Measurements from ENCODE around the gene ZNF836. TPM values are rescaled to one million over a fixed set of nuclear protein-coding genes. Genes with fewer than 3 reads are reported as not detected.

The ZNF836 gene
- total RNA-seq, 2 experiments from 2014 or later, result 17.3 to 18.0 TPM

DNA sequence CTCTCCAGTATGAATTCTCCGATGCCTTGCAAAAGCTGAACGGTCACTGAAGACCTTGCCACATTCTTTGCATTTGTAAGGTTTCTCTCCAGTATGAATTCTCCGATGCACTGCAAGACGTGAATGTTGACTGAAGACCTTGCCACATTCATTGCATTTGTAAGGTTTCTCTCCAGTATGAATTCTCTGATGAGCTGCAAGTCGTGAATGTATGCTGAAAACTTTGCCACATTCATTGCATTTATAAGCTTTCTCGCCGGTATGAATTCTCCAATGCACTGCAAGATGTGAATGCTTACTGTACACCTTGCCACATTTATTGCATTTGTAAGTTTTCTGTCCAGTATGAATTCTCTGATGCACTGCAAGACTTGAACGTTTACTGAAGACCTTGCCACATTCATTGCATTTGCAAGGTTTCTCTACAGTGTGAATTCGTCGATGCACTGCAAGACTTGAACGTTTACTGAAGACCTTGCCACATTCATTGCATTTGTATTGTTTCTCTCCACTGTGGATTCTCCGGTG lies 55.8 kb downstream of the ZNF836 start:
- no peak for DNase-seq
- H3K36me3 Mint-ChIP-seq (ENCODE audit: low read depth), result peaks cover 73% of the 10 kb centered on the region
- H3K9me3 Mint-ChIP-seq, result peaks cover 84% of the 10 kb centered on the region
- H3K4me3 Mint-ChIP-seq, result no peak overlapping the region
- H3K27ac Mint-ChIP-seq, result no peak overlapping the region
- H3K27me3 Mint-ChIP-seq, result no peaks in the 10 kb centered on the region
- CTCF ChIA-PET, result no interaction called here
- no peaks in the 10 kb centered on the region for H3K4me1 Mint-ChIP-seq
- POLR2A ChIA-PET, result no interaction called here

DNA sequence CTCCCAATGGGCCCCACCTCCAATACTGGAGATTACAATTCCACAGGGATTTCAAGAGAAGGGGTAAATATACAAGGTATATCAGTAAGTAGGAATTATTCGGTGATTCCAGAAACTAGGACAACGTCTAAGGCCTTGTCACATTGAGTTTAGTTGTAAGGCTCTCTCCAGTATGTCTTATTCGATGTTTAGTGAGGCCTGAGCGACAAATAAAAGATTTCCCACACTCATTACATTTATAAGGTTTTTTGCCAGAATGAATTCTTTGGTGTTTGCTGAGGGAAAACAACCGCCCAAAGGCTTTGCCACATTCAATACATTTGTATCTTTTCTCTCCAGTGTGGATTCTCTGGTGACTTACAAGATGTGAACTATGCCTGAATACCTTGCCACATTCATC lies 56.7 kb downstream of the ZNF836 start:
- peaks cover 81% of the 10 kb centered on the region for H3K9me3 Mint-ChIP-seq
- DNase-seq, result no peak
- ChIA-PET CTCF (no interaction called here), POLR2A (no interaction called here)
- H3K4me1 Mint-ChIP-seq, result no peaks in the 10 kb centered on the region
- peaks cover 67% of the 10 kb centered on the region for H3K36me3 Mint-ChIP-seq (ENCODE audit: low read depth)
- H3K27ac Mint-ChIP-seq, result no peak overlapping the region
- H3K27me3 Mint-ChIP-seq, result no peaks in the 10 kb centered on the region
- H3K4me3 Mint-ChIP-seq, result no peak overlapping the region

DNA sequence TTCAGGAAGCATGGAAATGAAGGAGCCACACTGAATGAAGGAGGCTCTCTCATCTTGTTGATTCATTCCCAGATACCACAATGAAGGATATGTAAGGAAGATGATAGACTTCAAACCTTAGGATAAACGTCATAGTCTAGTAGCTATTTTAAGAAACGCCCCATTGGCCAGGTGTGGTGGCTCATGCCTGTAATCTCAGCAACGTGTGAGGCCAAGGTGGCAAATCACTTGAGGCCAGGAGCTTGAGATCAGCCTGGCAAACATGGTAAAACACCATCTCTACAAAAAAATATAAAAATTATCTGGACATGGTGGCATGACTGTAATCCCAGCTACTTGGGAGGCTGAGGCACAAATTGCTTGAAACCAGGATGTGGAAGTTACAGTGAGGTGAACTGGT lies 58.8 kb downstream of the ZNF836 start:
- no peak for DNase-seq
- Mint-ChIP-seq H3K27me3 (no peaks in the 10 kb centered on the region), H3K27ac (no peak overlapping the region), H3K9me3 (peaks cover 74% of the 10 kb centered on the region), H3K36me3 (ENCODE audit: low read depth) (peaks cover 46% of the 10 kb centered on the region), H3K4me3 (no peak overlapping the region), H3K4me1 (no peaks in the 10 kb centered on the region)
- ChIA-PET POLR2A (no interaction called here), CTCF (no interaction called here)

DNA sequence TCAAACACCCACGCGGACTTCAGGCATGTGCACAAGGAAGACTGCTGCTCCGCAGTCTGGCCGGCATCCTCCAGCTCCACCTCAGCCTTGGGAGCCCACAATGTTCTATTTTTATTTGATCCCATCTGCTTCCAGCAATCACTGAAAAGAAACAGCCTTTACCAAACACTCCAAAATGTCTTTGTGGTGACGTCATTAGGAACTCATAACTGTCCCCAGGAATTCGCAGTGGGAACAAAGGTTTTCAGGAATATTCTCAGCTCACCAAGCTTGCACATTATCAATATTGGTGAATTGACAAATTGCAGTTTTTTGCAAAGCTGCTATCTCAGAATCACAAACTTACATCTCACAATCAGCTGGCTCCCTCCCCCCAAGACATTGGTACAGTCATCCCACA lies 60.6 kb downstream of the ZNF836 start:
- H3K4me1 Mint-ChIP-seq, result no peaks in the 10 kb centered on the region
- CTCF ChIA-PET, result no interaction called here
- peaks cover 74% of the 10 kb centered on the region for H3K9me3 Mint-ChIP-seq
- no peak overlapping the region for H3K4me3 Mint-ChIP-seq
- H3K27ac Mint-ChIP-seq, result no peak overlapping the region
- peaks cover 35% of the 10 kb centered on the region for H3K36me3 Mint-ChIP-seq (ENCODE audit: low read depth)
- POLR2A ChIA-PET, result no interaction called here
- no peaks in the 10 kb centered on the region for H3K27me3 Mint-ChIP-seq
- no peak for DNase-seq

Other genes starting within 250 kb of the ZNF836 start
- 1 to 10 TPM; 7.7 to 8.1 TPM for gene ZNF613, start 244.1 kb downstream of the ZNF836 start, total RNA-seq
- gene ZNF350, start 184.8 kb downstream of the ZNF836 start, total RNA-seq, result 10 to 100 TPM; 14.0 to 15.9 TPM
- gene ZNF615, start 163.4 kb downstream of the ZNF836 start, total RNA-seq, result 10 to 100 TPM; 11.4 to 12.1 TPM
- gene ZNF614, start 143.2 kb downstream of the ZNF836 start, total RNA-seq, result 1 to 10 TPM; 8.0 to 8.2 TPM
- 10 to 100 TPM; 12.8 to 13.6 TPM for gene ZNF432, start 122.8 kb downstream of the ZNF836 start, total RNA-seq
- 10 to 100 TPM; 26.7 to 28.5 TPM for gene ZNF841, start 75.9 kb downstream of the ZNF836 start, total RNA-seq
- gene ZNF616, start 31.7 kb downstream of the ZNF836 start, total RNA-seq, result 1 to 10 TPM; 7.9 to 8.5 TPM
- gene PPP2R1A, start 18.4 kb upstream of the ZNF836 start, total RNA-seq, result 100 to 1,000 TPM; 203 to 209 TPM
- 10 to 100 TPM; 23.3 to 24.1 TPM for gene ZNF766, start 98.0 kb upstream of the ZNF836 start, total RNA-seq
- gene ZNF480, start 125.5 kb upstream of the ZNF836 start, total RNA-seq, result 10 to 100 TPM; 12.4 to 14.0 TPM
- gene ZNF610, start 164.6 kb upstream of the ZNF836 start, total RNA-seq, result 1 to 10 TPM; 1.2 to 1.4 TPM
- 10 to 100 TPM; 15.5 to 15.9 TPM for gene ZNF880, start 198.3 kb upstream of the ZNF836 start, total RNA-seq
- gene ZNF528, start 226.2 kb upstream of the ZNF836 start, total RNA-seq, result 10 to 100 TPM; 10.8 to 11.7 TPM